GM12878 (cell line): Measurements from ENCODE around the gene INO80D. TPM values are rescaled to one million over a fixed set of nuclear protein-coding genes. Genes with fewer than 3 reads are reported as not detected.

Experiments used
- ATAC-seq: fragments of 200-7000 bp; cut with Tn5 transposase; 3 replicates; pipeline ENCODE4 v1.9.1; 2020; ENCODE audit warnings: mild to moderate bottlenecking, moderate library complexity
- BruUV-seq: library from RNA; stranded (reverse); fragments of 400-500 nt; replicated peaks from 2 replicates; lab custom pipeline; 2021; lab: Mats Ljungman, UMichigan
- CTCF ChIA-PET: fragments of 300-600 bp; sonication (Branson Sonifier 250); formaldehyde crosslinking; extraction: SDS; loops from one replicate; lab custom pipeline; 2021; ENCODE audit warnings: inconsistent platforms; lab: Yijun Ruan, JAX
- POLR2A ChIA-PET: fragments of 350-600 bp; formaldehyde crosslinking; extraction: SDS; loops from one replicate; lab custom pipeline; 2021; ENCODE audit warnings: inconsistent platforms; lab: Charles Lee
- RAD21 ChIA-PET: fragments of 300-600 bp; sonication (Branson Sonifier 250); formaldehyde crosslinking; loops from one replicate; lab custom pipeline; 2023; ENCODE audit warnings: antibody characterized with exemption; ENCODE audit not compliant: unreplicated experiment; lab: Charles Lee
- SMC1A ChIA-PET: fragments of 300-600 bp; sonication (Branson Sonifier 250); formaldehyde crosslinking; loops from one replicate; lab custom pipeline; 2023; ENCODE audit not compliant: unreplicated experiment, uncharacterized antibody; lab: Charles Lee
- DNase-seq: peaks from one replicate; pipeline ENCODE4 v3.0.0-alpha.2; 2011; ENCODE audit warnings: low read depth, low spot score
- FAIRE-seq: peaks from 3 replicates; lab custom pipeline; 2011; peaks lifted over from hg19 to GRCh38; lab: Jason Lieb, UNC
- H2AFZ ChIP-seq: 2 replicates; pipeline ENCODE4 v1.6.0; 2011; ENCODE audit warnings: low read depth, low read length, control low read depth; ENCODE audit not compliant: control insufficient read depth
- H3K27ac ChIP-seq: 2 replicates; pipeline ENCODE4 v1.5.1; 2011; ENCODE audit warnings: control low read depth; ENCODE audit not compliant: control insufficient read depth, insufficient read depth
- H3K27me3 ChIP-seq, 2 experiments: replicated peaks in 1 of 2; 2 replicates each; pipeline versions ENCODE4 v1.6.0 to v1.6.1; 2011; ENCODE audit warnings: low read length in 1 of 2; ENCODE audit not compliant: control insufficient read depth in 2 of 2, insufficient read depth in 2 of 2
- H3K36me3 ChIP-seq, 2 experiments: 2 replicates each; pipeline ENCODE4 v1.5.1; 2011; ENCODE audit warnings: low read length in 1 of 2; ENCODE audit not compliant: control insufficient read depth in 2 of 2, insufficient read depth in 2 of 2
- H3K4me1 ChIP-seq: 2 replicates; pipeline ENCODE4 v1.6.1; 2011; ENCODE audit warnings: mild to moderate bottlenecking, low read length, moderate library complexity, mixed read lengths; ENCODE audit not compliant: control insufficient read depth, insufficient read depth
- H3K4me2 ChIP-seq: 2 replicates; pipeline ENCODE4 v1.6.0; 2011; ENCODE audit warnings: control low read depth; ENCODE audit not compliant: control insufficient read depth, insufficient read depth
- H3K4me3 ChIP-seq: fragments of 200-600 bp; sonication (generic); 2 replicates; pipeline ENCODE4 v1.5.1; 2016
- H3K79me2 ChIP-seq: 2 replicates; pipeline ENCODE4 v1.6.0; 2011; ENCODE audit warnings: low read length; ENCODE audit not compliant: control insufficient read depth, insufficient read depth
- H3K9ac ChIP-seq: 2 replicates; pipeline ENCODE4 v1.8.0; 2011; ENCODE audit warnings: low read length, control low read depth, mixed read lengths; ENCODE audit not compliant: control insufficient read depth, insufficient read depth
- H3K9me3 ChIP-seq: replicated peaks from 3 replicates; pipeline ENCODE4 v1.5.1; 2011; ENCODE audit warnings: mild to moderate bottlenecking, low read length; ENCODE audit not compliant: control insufficient read depth, insufficient read depth
- H4K20me1 ChIP-seq: 2 replicates; pipeline ENCODE4 v1.6.0; 2011; ENCODE audit not compliant: control insufficient read depth, insufficient read depth
- ASH2L ChIP-seq: fragments of 300-600, 200-600 bp; sonication (generic); IDR thresholded peaks from 2 replicates; pipeline ENCODE4 v1.6.1; 2017; ENCODE audit warnings: low read depth, mild to moderate bottlenecking, borderline replicate concordance
- CUX1 ChIP-seq: IDR thresholded peaks from 2 replicates; pipeline ENCODE4 v1.6.1; 2012; ENCODE audit warnings: improper control_type of control experiment, low read depth, low read length; ENCODE audit not compliant: insufficient replicate concordance
- EZH2 ChIP-seq: IDR thresholded peaks from 2 replicates; pipeline ENCODE4 v1.6.1; 2012; ENCODE audit warnings: low read depth, mild to moderate bottlenecking, control low read depth, inconsistent platforms, low read length, borderline replicate concordance; ENCODE audit not compliant: control insufficient read depth
- MEF2A ChIP-seq: IDR thresholded peaks from 2 replicates; pipeline ENCODE4 v1.6.1; 2011; ENCODE audit warnings: low read depth, mild to moderate bottlenecking, low read length, moderate library complexity; ENCODE audit not compliant: insufficient read depth
- REST ChIP-seq: IDR thresholded peaks from 2 replicates; pipeline ENCODE4 v1.6.1; 2012; ENCODE audit warnings: mild to moderate bottlenecking, low read depth, low read length
- SMAD5 ChIP-seq: IDR thresholded peaks from 2 replicates; pipeline ENCODE4 v1.6.1; 2016; ENCODE audit warnings: antibody characterized with exemption, low read depth
- TBL1XR1 ChIP-seq: IDR thresholded peaks from 2 replicates; pipeline ENCODE4 v1.6.1; 2012; ENCODE audit warnings: low read depth, low read length, improper control_type of control experiment
- ZBTB40 ChIP-seq: fragments of 450-650 bp; IDR thresholded peaks from 2 replicates; pipeline ENCODE4 v1.6.1; 2016; ENCODE audit warnings: mild to moderate bottlenecking, moderate library complexity, borderline replicate concordance
- ZNF217 ChIP-seq: fragments of 450-650 bp; IDR thresholded peaks from 2 replicates; pipeline ENCODE4 v1.6.1; 2017; ENCODE audit warnings: antibody characterized with exemption, mild to moderate bottlenecking
- ZNF622 ChIP-seq: fragments of 450-650 bp; IDR thresholded peaks from 2 replicates; pipeline ENCODE4 v1.6.1; 2017; ENCODE audit warnings: mild to moderate bottlenecking, inconsistent platforms
- WGBS: methylation state at CpG from one replicate; pipeline ENCODE4 v1.1.6; 2016; ENCODE audit warnings: low lambda C conversion rate; ENCODE audit not compliant: insufficient replicate concordance, insufficient coverage; ENCODE audit errors: missing lambda C conversion rate; 5-methylcytosine and 5-hydroxymethylcytosine counted together
- in situ Hi-C: fragments of 300-500 bp; cut with MboI; formaldehyde crosslinking; loops from 9 replicates; pipeline ENCODE4 v1.14.3; 2018; ENCODE audit warnings: mixed read lengths
- intact Hi-C: fragments of 100-400 bp; cut with micrococcal nuclease; formaldehyde crosslinking; loops from one replicate; pipeline ENCODE4 v1.14.2; 2022; ENCODE audit not compliant: unreplicated experiment
- polyA plus RNA-seq, 11 experiments: library from polyadenylated mRNA; depleted of rRNA in 4 of 11; unstranded in 6 of 11; stranded (reverse) in 5 of 11; fragments of >200 nt; fragmentation: Nextera tagmentation in 4 of 11; fragmentation: Illumina TruSeq in 1 of 11; extraction: Ambion mirVana in 4 of 11; extraction: Trizol in 1 of 11; gene quantifications; 1 replicate in 1 of 11; 2 replicates in 10 of 11; pipeline versions ENCODE4 v1.2.1 to v1.2.3, GENCODE V29; 2011 to 2016; ENCODE audit warnings: inconsistent platforms in 2 of 11, missing spikeins in 2 of 11, low read depth in 1 of 11
- total RNA-seq, 4 experiments: library from RNA; depleted of rRNA in 3 of 4; stranded (reverse); fragments of >200 nt in 3 of 4; fragmentation: Illumina TruSeq in 1 of 4; extraction: Trizol in 1 of 4; gene quantifications; 2 replicates each; pipeline versions ENCODE4 v1.2.1 to v1.2.3, GENCODE V29; 2013 to 2021

Gene INO80D
- total and polyA plus RNA-seq, 10 of the 15 experiments (the other 5 are each of a cell fraction or from before 2014, with no cell fraction given) = 0.73 to 16.3 (median 4.7) TPM

- Histone ChIP-seq H3K4me2 (no peak overlapping the region), H3K4me1 (peaks cover 4% of the 10 kb centered on the region; the same call in 1 of the 2 replicates), H3K9me3 (peaks cover 1% of the 10 kb centered on the region; the same call in 1 of the 3 replicates), H3K4me3 (no peak overlapping the region), H3K9ac (no peak overlapping the region), H3K27ac (no peak overlapping the region), H4K20me1 (no peaks in the 10 kb centered on the region), H2AFZ (no peak overlapping the region), H3K79me2 (peaks cover 16% of the 10 kb centered on the region), H3K36me3 (peaks cover 0 to 9% of the 10 kb centered on the region in 2 experiments; a peak in 2 of 4 replicates), H3K27me3 (no peaks in the 10 kb centered on the region)
- WGBS = 96% methylated on average over 2 of the region's 2 CpGs
- CTCF ChIA-PET = interaction anchor here (0.7 kb wide), 1 partner anchor 24 kb away, joined by 3 read pairs; no protein-coding TSS in a partner anchor
- FAIRE-seq (no peak), DNase-seq (no peak), ATAC-seq (peak; percentile 14; the same call in 1 of the 3 replicates)
- intact Hi-C loops (no loop called here), in situ Hi-C loops (no loop called here)
- RAD21 ChIA-PET = interaction anchor here (1.5 kb wide), 1 partner anchor 14 kb away, joined by 4 read pairs; no protein-coding TSS in a partner anchor
- POLR2A ChIA-PET = interaction anchor here (0.9 kb wide), 1 partner anchor 21 kb away, joined by 3 read pairs; no protein-coding TSS in a partner anchor
- no TSS peak for BruUV-seq
- SMC1A ChIA-PET = interaction anchor here (1.0 kb wide), 1 partner anchor 36 kb away, joined by 3 read pairs; no protein-coding TSS in a partner anchor
- TF ChIP-seq REST (no peak), MEF2A (no peak), ASH2L (no peak), CUX1 (no peak), SMAD5 (no peak), EZH2 (no peak), ZNF622 (no peak), ZBTB40 (no peak), TBL1XR1 (no peak), ZNF217 (no peak)
These were observed 21.9 kb downstream of the INO80D start for GRCh38 chr2:206064077-206064476.
